ENCODE data around the gene MGST1.

MGST1 gene, protein sequence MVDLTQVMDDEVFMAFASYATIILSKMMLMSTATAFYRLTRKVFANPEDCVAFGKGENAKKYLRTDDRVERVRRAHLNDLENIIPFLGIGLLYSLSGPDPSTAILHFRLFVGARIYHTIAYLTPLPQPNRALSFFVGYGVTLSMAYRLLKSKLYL

DNA sequence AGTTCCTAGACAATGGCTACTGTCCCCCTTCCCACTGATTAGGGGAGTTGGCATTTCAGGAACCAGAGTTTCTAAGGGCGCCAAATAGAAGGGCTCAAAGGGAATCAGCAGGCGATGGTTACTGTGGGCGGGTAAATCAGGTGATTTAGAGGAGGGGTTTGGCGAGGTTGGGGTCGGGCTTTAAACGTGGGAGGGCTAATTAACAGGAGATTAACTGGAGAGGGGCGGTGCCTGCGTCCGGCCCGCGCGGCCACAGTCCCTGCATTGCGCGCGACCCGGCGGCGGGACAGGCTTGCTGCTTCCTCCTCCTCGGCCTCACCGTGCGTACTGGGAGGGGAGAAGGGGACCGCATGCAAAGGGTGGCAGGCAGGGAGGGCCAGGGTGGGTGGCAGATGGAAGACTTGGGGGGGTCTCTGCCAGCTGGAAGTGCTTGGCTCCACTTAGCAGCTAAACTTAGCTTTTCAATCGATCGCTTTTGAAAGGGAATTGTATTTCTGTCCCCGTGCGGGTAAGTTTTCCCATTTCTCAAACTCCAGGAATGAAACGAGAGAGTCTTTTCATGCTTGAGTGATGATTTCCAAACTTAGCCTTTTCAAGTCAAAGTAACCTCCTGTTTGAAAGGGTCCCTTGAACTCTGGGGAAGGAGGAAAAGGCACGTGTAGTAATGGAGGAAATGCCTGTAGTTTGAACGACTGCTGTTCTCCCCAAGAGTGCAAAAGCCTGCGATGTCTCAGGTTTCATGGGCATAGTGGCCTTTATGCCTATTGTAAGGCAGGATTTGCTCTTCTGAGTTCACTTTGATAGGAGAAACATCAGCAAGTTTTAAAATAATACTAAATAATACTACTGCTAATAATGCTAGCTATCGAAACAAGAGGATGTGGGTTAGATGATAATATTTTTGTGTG, at the start of gene MGST1:
MGST1 (plus strand) TSS at position 255 of the 908 bp plus-strand sequence. CDS start 6,608 bp downstream, outside the sequence.
- no peak within 1 kb of the TSS for H3K4me3 Mint-ChIP-seq
- H3K9me3 Mint-ChIP-seq (ENCODE audit: low read depth), result no peaks in the 10 kb centered on the region
- no peaks in the 10 kb centered on the region for H3K36me3 Mint-ChIP-seq
- peaks cover 9% of the 10 kb centered on the region for H3K27me3 Mint-ChIP-seq
- no peaks in the 10 kb centered on the region for H3K4me1 Mint-ChIP-seq (ENCODE audit: low read depth)
- H3K27ac Mint-ChIP-seq, result no peak within 1 kb of the TSS

DNA sequence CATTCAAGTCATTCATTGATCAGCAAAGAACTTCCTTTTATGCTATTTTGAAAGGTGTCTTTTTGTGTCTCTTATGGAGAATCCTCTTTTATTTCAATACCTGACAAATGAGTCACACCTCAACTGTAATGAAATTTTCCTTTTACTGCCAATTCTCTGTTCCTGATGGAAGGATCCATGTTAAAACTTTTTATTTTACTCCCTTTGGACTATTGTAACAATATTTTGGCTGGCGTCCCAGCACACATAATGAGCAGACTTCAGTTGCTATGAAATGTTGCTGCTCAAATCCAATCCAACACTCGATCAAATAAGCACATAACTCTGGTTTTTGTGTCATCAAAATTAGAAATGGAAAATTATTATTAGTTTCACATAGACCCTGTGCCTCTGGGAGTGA, 48.0 kb upstream of the MGST1 start:
- no peak overlapping the region for H3K4me3 Mint-ChIP-seq
- H3K27me3 Mint-ChIP-seq, result no peaks in the 10 kb centered on the region
- H3K9me3 Mint-ChIP-seq (ENCODE audit: low read depth), result peaks cover 3% of the 10 kb centered on the region
- no peaks in the 10 kb centered on the region for H3K36me3 Mint-ChIP-seq
- no peaks in the 10 kb centered on the region for H3K4me1 Mint-ChIP-seq (ENCODE audit: low read depth)
- H3K27ac Mint-ChIP-seq, result no peak overlapping the region

- Mint-ChIP-seq H3K36me3 (no peaks in the 10 kb centered on the region), H3K4me1 (ENCODE audit: low read depth) (no peaks in the 10 kb centered on the region), H3K27ac (no peak overlapping the region), H3K27me3 (no peaks in the 10 kb centered on the region), H3K4me3 (no peak overlapping the region), H3K9me3 (ENCODE audit: low read depth) (peaks cover 3% of the 10 kb centered on the region)
Measured at GRCh38 chr12:16300122-16300521, 47.3 kb upstream of the MGST1 start.

DNA sequence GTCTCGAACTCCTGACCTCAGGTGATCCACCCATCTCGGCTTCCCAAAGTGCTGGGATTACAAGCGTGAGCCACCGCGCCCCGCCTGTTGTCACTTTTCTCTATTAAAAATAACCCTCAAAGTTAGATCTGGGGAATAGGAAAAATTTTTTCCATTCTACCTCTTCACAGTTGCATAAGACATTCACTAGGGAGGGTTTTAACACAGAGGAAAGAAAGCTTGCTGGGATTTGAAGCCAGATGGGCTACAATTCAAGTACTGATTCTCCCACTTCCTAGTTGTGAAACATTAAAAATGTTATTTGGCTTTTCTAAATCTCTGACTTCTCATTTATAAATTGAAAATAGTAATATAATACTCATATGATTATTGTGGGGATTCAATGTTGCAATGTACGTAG, 46.7 kb upstream of the MGST1 start:
- Mint-ChIP-seq H3K27me3 (no peaks in the 10 kb centered on the region), H3K27ac (no peak overlapping the region), H3K4me1 (ENCODE audit: low read depth) (no peaks in the 10 kb centered on the region), H3K4me3 (no peak overlapping the region), H3K36me3 (no peaks in the 10 kb centered on the region), H3K9me3 (ENCODE audit: low read depth) (peaks cover 3% of the 10 kb centered on the region)

DNA sequence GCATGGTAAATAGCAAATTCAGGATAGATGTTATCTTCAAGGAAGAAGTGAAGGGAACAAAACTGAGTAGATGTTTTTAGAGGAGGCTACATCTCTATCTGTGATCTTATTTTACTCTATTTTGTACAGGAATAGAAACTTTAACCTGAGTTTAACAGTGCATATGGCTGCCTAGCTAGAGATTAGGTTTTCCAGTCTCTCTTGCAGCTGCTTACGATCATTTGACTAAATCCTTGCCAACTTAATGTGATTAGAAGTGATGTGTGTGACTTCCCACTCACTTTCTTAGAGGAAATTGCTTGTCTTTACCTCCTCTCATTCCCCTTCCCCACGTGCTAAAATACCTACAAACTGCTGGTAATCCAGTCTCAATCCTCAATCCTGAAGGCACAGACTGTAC, 43.5 kb upstream of the MGST1 start:
- no peak overlapping the region for H3K4me3 Mint-ChIP-seq
- H3K27me3 Mint-ChIP-seq, result no peaks in the 10 kb centered on the region
- H3K27ac Mint-ChIP-seq, result no peak overlapping the region
- H3K9me3 Mint-ChIP-seq (ENCODE audit: low read depth), result peaks cover 10% of the 10 kb centered on the region
- H3K36me3 Mint-ChIP-seq, result no peaks in the 10 kb centered on the region
- no peaks in the 10 kb centered on the region for H3K4me1 Mint-ChIP-seq (ENCODE audit: low read depth)

DNA sequence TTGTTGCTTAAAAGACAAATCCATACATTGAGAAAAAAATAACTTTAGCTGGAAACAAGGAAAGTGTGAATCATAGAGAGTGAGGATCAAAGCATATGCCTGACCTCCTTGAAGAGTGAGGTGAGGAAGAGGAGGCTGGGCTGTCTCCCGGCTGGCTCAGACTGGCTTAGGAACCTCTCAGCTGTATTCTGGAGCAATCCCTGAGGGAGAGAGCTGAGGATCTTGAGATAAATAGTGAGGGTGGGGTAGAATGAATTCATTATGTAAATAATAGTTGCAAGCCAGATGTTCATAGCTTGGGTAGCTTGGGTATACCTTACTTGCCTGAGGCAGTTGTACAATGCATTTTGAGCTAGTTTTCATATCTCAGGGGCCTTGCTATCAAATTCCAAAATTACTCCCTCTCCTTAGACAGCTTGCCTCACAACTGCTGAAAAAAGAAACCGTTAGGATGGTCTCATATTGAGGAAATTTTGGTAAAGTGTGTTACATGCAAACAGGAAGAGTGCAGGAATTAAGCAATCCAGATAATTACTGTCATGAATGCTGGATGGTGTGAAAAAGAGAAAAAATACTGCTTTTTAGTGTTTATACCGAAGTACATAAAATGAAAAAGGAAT, 39.5 kb upstream of the MGST1 start:
- H3K9me3 Mint-ChIP-seq (ENCODE audit: low read depth), result peaks cover 13% of the 10 kb centered on the region
- H3K36me3 Mint-ChIP-seq, result no peaks in the 10 kb centered on the region
- H3K4me1 Mint-ChIP-seq (ENCODE audit: low read depth), result no peaks in the 10 kb centered on the region
- no peak overlapping the region for H3K27ac Mint-ChIP-seq
- H3K27me3 Mint-ChIP-seq, result no peaks in the 10 kb centered on the region
- no peak overlapping the region for H3K4me3 Mint-ChIP-seq

GRCh38 chr12:16310934-16311333, 36.5 kb upstream of the MGST1 start:
- Mint-ChIP-seq H3K9me3 (ENCODE audit: low read depth) (peaks cover 18% of the 10 kb centered on the region), H3K27ac (no peak overlapping the region), H3K36me3 (no peaks in the 10 kb centered on the region), H3K4me1 (ENCODE audit: low read depth) (no peaks in the 10 kb centered on the region), H3K4me3 (no peak overlapping the region), H3K27me3 (no peaks in the 10 kb centered on the region)

GRCh38 chr12:16323010-16323409, 24.4 kb upstream of the MGST1 start:
- peaks cover 15% of the 10 kb centered on the region for H3K9me3 Mint-ChIP-seq (ENCODE audit: low read depth)

DNA sequence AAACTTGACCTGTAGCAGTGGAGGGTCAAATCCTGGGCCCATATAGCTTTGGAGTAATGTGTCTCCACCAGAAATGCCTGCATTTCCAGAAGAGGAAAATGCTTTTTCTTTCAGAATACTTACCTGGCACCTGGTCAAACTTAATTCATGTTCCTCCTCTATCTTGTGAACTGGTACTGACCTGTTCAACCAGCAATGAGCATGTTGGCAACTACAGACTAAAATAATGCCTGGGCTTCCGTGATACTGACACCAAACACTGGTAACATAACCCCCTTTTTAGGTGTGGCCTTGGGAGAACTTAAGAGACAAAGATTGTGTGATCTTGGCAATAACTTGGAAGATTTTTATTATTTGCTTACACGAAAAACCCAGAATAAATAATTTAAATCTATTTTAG, 23.8 kb upstream of the MGST1 start:
- Mint-ChIP-seq H3K4me1 (ENCODE audit: low read depth) (no peaks in the 10 kb centered on the region), H3K36me3 (no peaks in the 10 kb centered on the region), H3K27ac (no peak overlapping the region), H3K27me3 (no peaks in the 10 kb centered on the region), H3K9me3 (ENCODE audit: low read depth) (peaks cover 21% of the 10 kb centered on the region), H3K4me3 (no peak overlapping the region)

More at GRCh38 chr12:16323010-16323409, 24.4 kb upstream of the MGST1 start:
- Mint-ChIP-seq H3K4me1 (ENCODE audit: low read depth) (no peaks in the 10 kb centered on the region), H3K4me3 (no peak overlapping the region), H3K27ac (no peak overlapping the region), H3K36me3 (no peaks in the 10 kb centered on the region), H3K27me3 (no peaks in the 10 kb centered on the region)

DNA sequence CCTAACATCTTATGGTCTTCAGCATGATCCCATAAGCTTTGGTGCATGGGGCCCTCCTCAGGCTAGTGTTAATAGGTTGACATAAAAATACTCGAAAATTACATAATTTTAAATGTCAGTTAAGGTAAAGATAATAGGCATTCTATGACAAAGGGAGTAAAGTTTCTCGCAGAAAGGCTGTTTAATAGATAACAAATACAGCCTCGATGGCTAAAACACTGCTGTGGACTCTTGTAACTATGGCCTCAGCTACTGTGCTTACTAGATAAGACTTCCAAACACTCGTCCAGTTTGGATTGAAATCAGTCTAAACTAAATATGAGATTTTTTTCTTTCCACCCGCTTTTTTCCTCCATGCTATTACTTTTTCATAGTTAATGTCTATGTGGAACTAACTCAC, 23.2 kb upstream of the MGST1 start:
- no peaks in the 10 kb centered on the region for H3K4me1 Mint-ChIP-seq (ENCODE audit: low read depth)
- no peaks in the 10 kb centered on the region for H3K36me3 Mint-ChIP-seq
- peaks cover 22% of the 10 kb centered on the region for H3K9me3 Mint-ChIP-seq (ENCODE audit: low read depth)
- H3K4me3 Mint-ChIP-seq, result no peak overlapping the region
- H3K27me3 Mint-ChIP-seq, result no peaks in the 10 kb centered on the region
- no peak overlapping the region for H3K27ac Mint-ChIP-seq

DNA sequence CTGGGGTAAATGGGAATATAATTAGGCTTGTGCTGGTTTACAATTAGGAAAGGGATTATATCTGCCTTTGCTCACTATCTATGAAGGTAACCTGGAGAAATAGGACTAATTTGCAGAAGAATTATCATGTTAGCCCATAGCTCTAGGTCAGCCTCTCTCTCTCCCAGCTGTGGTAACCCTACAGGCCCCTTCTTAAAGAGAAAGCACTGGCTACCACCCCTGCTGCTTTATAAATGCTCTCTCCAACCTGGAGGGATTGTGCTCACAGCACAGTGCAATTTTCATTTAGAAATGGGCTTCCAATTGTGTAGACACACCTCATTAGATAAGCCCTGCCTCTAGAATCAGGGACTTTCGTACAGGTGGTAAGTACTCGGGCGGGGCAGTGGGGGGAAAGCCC, 22.7 kb upstream of the MGST1 start:
- H3K36me3 Mint-ChIP-seq, result no peaks in the 10 kb centered on the region
- H3K27me3 Mint-ChIP-seq, result no peaks in the 10 kb centered on the region
- H3K4me3 Mint-ChIP-seq, result no peak overlapping the region
- H3K4me1 Mint-ChIP-seq (ENCODE audit: low read depth), result no peaks in the 10 kb centered on the region
- H3K27ac Mint-ChIP-seq, result no peak overlapping the region
- H3K9me3 Mint-ChIP-seq (ENCODE audit: low read depth), result peaks cover 22% of the 10 kb centered on the region

- Mint-ChIP-seq H3K27ac (no peak overlapping the region), H3K9me3 (ENCODE audit: low read depth) (peaks cover 22% of the 10 kb centered on the region), H3K4me1 (ENCODE audit: low read depth) (no peaks in the 10 kb centered on the region), H3K4me3 (no peak overlapping the region), H3K36me3 (no peaks in the 10 kb centered on the region), H3K27me3 (no peaks in the 10 kb centered on the region)
Measured at GRCh38 chr12:16325426-16325825, 22.0 kb upstream of the MGST1 start.

DNA sequence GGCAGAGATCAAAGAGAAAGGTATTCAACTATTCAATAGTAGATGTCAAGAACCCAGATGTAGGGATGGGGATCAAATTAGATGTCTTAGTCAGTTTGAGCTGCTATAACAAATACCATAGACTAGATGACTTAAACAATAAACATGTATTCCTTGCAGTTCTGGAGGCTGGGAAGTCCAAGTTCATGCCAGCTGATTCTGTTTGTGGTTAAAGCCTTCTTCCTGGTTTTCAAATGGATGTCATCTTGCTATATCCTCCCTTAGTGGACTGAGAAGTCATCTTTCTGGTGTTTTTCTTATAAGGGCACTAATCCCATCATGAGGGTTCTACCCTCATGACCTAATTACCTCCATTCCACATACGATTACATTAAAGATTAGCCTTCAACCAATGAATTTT, 19.5 kb upstream of the MGST1 start:
- no peak overlapping the region for H3K27ac Mint-ChIP-seq
- peaks cover 10% of the 10 kb centered on the region for H3K9me3 Mint-ChIP-seq (ENCODE audit: low read depth)
- no peaks in the 10 kb centered on the region for H3K36me3 Mint-ChIP-seq

GRCh38 chr12:16329594-16329993, 17.9 kb upstream of the MGST1 start:
- Mint-ChIP-seq H3K36me3 (no peaks in the 10 kb centered on the region), H3K27me3 (no peaks in the 10 kb centered on the region), H3K4me1 (ENCODE audit: low read depth) (no peaks in the 10 kb centered on the region), H3K27ac (no peak overlapping the region), H3K9me3 (ENCODE audit: low read depth) (peaks cover 18% of the 10 kb centered on the region), H3K4me3 (no peak overlapping the region)

More for the DNA sequence above, 19.5 kb upstream of the MGST1 start:
- Mint-ChIP-seq H3K27me3 (no peaks in the 10 kb centered on the region), H3K4me1 (ENCODE audit: low read depth) (no peaks in the 10 kb centered on the region), H3K4me3 (no peak overlapping the region)

GRCh38 chr12:16330560-16330959, 16.9 kb upstream of the MGST1 start:
- no peaks in the 10 kb centered on the region for H3K4me1 Mint-ChIP-seq (ENCODE audit: low read depth)
- H3K4me3 Mint-ChIP-seq, result no peak overlapping the region
- no peaks in the 10 kb centered on the region for H3K36me3 Mint-ChIP-seq
- no peak overlapping the region for H3K27ac Mint-ChIP-seq
- no peaks in the 10 kb centered on the region for H3K27me3 Mint-ChIP-seq
- peaks cover 18% of the 10 kb centered on the region for H3K9me3 Mint-ChIP-seq (ENCODE audit: low read depth)
